ENCODE results near the gene EP400.

EP400 gene

GRCh38 chr12:132125736-132126135 is 176.0 kb downstream of the EP400 start:
- TF ChIP-seq CTCF (IDR thresholded peaks at IDR 0.05; ENCODE audit: extremely low read depth, insufficient read depth, missing control alignments): no peak
- in situ Hi-C loops (cut with MboI; ENCODE audit: low pct_unique_long_range_greater_than_20kb, low sequenced_read_pairs, unreplicated experiment): no loop called here
- DNase-seq (ENCODE audit: low spot score): no peak

- in situ Hi-C loops (cut with MboI; ENCODE audit: low pct_unique_long_range_greater_than_20kb, low sequenced_read_pairs, unreplicated experiment): no loop called here
- no peak for DNase-seq (ENCODE audit: low spot score)
- no peak for TF ChIP-seq CTCF (IDR thresholded peaks at IDR 0.05; ENCODE audit: extremely low read depth, insufficient read depth, missing control alignments)
Measured at GRCh38 chr12:132127041-132127440, 177.3 kb downstream of the EP400 start.

GRCh38 chr12:132129007-132129406 is 179.3 kb downstream of the EP400 start:
- in situ Hi-C loops (cut with MboI; ENCODE audit: low pct_unique_long_range_greater_than_20kb, low sequenced_read_pairs, unreplicated experiment): no loop called here
- no peak for DNase-seq (ENCODE audit: low spot score)
- TF ChIP-seq CTCF (IDR thresholded peaks at IDR 0.05; ENCODE audit: extremely low read depth, insufficient read depth, missing control alignments): no peak

- in situ Hi-C loops (cut with MboI; ENCODE audit: low pct_unique_long_range_greater_than_20kb, low sequenced_read_pairs, unreplicated experiment): no loop called here
- no peak for DNase-seq (ENCODE audit: low spot score)
- no peak for TF ChIP-seq CTCF (IDR thresholded peaks at IDR 0.05; ENCODE audit: extremely low read depth, insufficient read depth, missing control alignments)
Measured at GRCh38 chr12:132130690-132131089, 180.9 kb downstream of the EP400 start.
